ENCODE results near the gene TMTC2. TPM values are rescaled to one million over a fixed set of nuclear protein-coding genes. Genes with fewer than 3 reads are reported as not detected.
A peak's percentile ranks its signal among the peaks of the same experiment; 100 is the strongest.

Gene TMTC2
- total and polyA plus RNA-seq, 2 donors from 2014 or later: 6.0 to 32.9 TPM

- H3K36me3 ChIP-seq (ENCODE audit: control insufficient read depth in 2 of 3, insufficient read depth in 3 of 3, low read length in 3 of 3): peaks cover 0 to 4% (median 0%) of the 10 kb centered on the region in 3 donors
- H3K4me3 ChIP-seq (ENCODE audit: low read length in 3 of 3): no peak overlapping the region
- DNase-seq: no peak
- H3K9ac ChIP-seq (ENCODE audit: low read length in 3 of 3): no peak overlapping the region
- FAIRE-seq: no peak
- H3K9me3 ChIP-seq (ENCODE audit: control insufficient read depth in 2 of 3, insufficient read depth in 1 of 3, low read length in 3 of 3): peaks cover 0 to 5% (median 0%) of the 10 kb centered on the region in 3 donors
- no peaks in the 10 kb centered on the region for H3K4me1 ChIP-seq (ENCODE audit: control insufficient read depth in 2 of 3, insufficient read depth in 2 of 3, low read depth in 1 of 3, low read length in 3 of 3)
- intact Hi-C loops (cut with DNase I): no loop called here
- no peak overlapping the region for H3K27ac ChIP-seq (ENCODE audit: low read depth in 2 of 2, low read length in 2 of 2)
- TF ChIP-seq CTCF (IDR thresholded peaks at IDR 0.05; ENCODE audit: borderline replicate concordance, extremely low read depth, insufficient read depth): no peak
- no peaks in the 10 kb centered on the region for H3K27me3 ChIP-seq (ENCODE audit: control insufficient read depth, insufficient read depth, low read length)
Measured at GRCh38 chr12:83008703-83009102, 322.0 kb downstream of the TMTC2 start.

- intact Hi-C loops (cut with DNase I): no loop called here
- peaks cover 0 to 5% (median 0%) of the 10 kb centered on the region in 3 donors for H3K9me3 ChIP-seq (ENCODE audit: control insufficient read depth in 2 of 3, insufficient read depth in 1 of 3, low read length in 3 of 3)
- no peak for TF ChIP-seq CTCF (IDR thresholded peaks at IDR 0.05; ENCODE audit: borderline replicate concordance, extremely low read depth, insufficient read depth)
- DNase-seq: no peak
- H3K27me3 ChIP-seq (ENCODE audit: control insufficient read depth, insufficient read depth, low read length): no peaks in the 10 kb centered on the region
- H3K9ac ChIP-seq (ENCODE audit: low read length in 3 of 3): no peak overlapping the region
- peaks cover 0 to 4% (median 0%) of the 10 kb centered on the region in 3 donors for H3K36me3 ChIP-seq (ENCODE audit: control insufficient read depth in 2 of 3, insufficient read depth in 3 of 3, low read length in 3 of 3)
- FAIRE-seq: no peak
- H3K4me1 ChIP-seq (ENCODE audit: control insufficient read depth in 2 of 3, insufficient read depth in 2 of 3, low read depth in 1 of 3, low read length in 3 of 3): no peaks in the 10 kb centered on the region
- no peak overlapping the region for H3K4me3 ChIP-seq (ENCODE audit: low read length in 3 of 3)
- no peak overlapping the region for H3K27ac ChIP-seq (ENCODE audit: low read depth in 2 of 2, low read length in 2 of 2)
Measured at GRCh38 chr12:83010169-83010804, 323.6 kb downstream of the TMTC2 start.

- H3K4me1 ChIP-seq (ENCODE audit: control insufficient read depth in 2 of 3, insufficient read depth in 2 of 3, low read depth in 1 of 3, low read length in 3 of 3): no peaks in the 10 kb centered on the region
- no peaks in the 10 kb centered on the region for H3K36me3 ChIP-seq (ENCODE audit: control insufficient read depth in 2 of 3, insufficient read depth in 3 of 3, low read length in 3 of 3)
- no peak overlapping the region for H3K9ac ChIP-seq (ENCODE audit: low read length in 3 of 3)
- intact Hi-C loops (cut with DNase I): no loop called here
- peak in 1 of 5 donors; percentile 31 for DNase-seq
- H3K27ac ChIP-seq (ENCODE audit: low read depth in 2 of 2, low read length in 2 of 2): peak overlapping the region in 1 of 2 donors; percentile 15
- no peak for TF ChIP-seq CTCF (IDR thresholded peaks at IDR 0.05; ENCODE audit: borderline replicate concordance, extremely low read depth, insufficient read depth)
- H3K9me3 ChIP-seq (ENCODE audit: control insufficient read depth in 2 of 3, insufficient read depth in 1 of 3, low read length in 3 of 3): no peaks in the 10 kb centered on the region
- FAIRE-seq: no peak
- peak overlapping the region in 2 of 3 donors; percentile 11 to 49 for H3K4me3 ChIP-seq (ENCODE audit: low read length in 3 of 3)
- no peaks in the 10 kb centered on the region for H3K27me3 ChIP-seq (ENCODE audit: control insufficient read depth, insufficient read depth, low read length)
Measured at GRCh38 chr12:83015390-83016217, 328.9 kb downstream of the TMTC2 start.
